HG03439 (cell line): ENCODE measurements around the gene CNFN.

Experiments used
- ATAC-seq: cut with Tn5 transposase; IDR thresholded peaks from one replicate; pipeline ENCODE4 v1.9.1; 2021; ENCODE audit warnings: mild to moderate bottlenecking, moderate library complexity; ENCODE audit not compliant: unreplicated experiment

CNFN gene

DNA sequence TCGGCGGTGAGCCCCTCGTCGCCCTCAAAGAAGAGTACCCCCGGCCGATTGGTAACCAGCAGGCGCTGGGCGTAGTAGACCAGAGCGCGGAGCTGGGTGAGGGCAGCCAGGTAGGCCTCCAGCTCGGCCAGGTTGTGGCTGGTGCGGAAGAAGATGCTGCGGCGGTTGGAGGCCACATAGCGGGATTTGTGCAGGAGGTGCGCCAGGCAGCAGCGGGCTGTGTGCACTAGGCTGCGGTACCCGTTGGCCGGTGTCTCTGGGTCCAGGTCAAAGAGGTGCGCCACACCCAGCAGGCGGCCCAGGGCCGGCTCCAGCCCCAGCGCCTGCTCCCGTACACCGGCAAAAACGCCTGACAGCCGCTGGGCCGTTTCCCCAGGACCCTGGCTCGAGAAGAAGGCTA is 20.3 kb upstream of the CNFN start:
- ATAC-seq = no peak

DNA sequence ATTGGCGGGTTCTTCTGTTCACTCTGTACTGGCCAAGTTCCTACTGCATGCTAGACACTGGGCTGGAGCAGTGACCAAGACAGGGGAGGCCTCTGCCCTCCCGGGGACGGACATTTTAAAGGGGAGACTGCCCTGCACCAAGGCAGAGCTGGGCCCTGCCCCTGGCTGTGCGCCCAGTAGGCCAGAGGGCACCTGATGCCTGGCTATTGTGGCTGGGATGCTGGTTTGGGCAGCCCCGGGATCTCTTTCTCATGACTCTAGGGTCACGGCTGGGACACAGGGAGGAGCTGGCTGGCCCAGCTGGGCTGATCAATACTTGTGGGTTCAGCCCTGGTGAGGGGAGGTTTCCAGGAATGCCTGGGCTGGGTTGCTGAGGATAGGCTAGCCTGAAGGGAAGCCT is 19.4 kb upstream of the CNFN start:
- ATAC-seq = no peak

DNA sequence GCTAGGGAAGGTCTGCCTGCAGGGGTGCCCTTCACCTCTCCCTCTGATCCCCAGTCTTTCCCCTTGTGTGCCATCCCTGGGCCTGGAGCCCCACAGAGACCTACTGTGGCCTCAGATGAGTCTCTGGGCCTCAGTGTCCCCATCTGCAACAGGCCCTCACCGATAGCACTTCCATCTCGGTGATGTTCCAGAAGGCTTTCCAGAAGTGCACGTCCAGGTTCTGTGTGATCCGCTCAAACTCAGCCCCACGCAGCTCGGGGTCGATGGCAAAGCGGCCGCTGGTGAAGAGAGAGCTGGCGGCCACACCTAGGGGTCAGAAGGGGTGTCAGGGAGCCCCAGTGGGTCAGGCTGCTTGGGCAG is 17.7 kb upstream of the CNFN start:
- ATAC-seq = no peak

DNA sequence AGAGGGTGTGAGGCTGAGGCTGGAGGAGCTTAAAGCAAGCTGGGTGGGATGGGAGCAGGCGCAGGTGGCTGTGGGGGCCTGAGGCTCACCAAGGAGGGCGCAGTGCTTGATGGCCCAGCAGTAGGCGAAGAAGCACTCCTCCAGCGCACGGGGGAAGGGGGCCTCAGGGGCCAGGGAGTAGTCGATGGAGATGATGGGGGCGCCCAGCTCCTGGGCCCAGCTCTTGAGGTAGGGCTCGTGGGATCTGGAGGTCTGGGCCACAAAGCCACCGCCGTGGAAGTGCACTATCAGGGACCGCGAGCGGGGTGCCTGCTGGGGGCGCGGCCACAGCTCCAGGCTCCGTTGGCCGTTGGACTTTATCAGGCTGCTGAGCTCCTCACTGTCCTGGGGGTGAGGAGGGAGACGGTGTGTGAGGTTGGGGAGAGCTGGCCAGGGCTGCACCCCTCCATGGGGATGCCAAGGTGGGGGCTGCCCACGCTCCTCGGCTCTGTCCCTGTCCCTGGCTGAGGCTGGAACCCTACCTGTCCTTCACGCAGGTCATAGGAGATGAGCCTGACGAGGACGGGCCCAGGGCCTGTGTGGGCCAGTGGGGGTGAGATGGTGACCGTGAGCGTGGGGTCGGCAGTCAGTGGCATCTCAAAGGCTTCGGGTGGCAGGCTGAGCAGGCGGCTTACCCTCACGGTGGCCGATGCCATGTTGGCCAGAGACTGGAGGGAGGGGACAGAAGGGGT is 17.2 kb upstream of the CNFN start:
- ATAC-seq = no peak

DNA sequence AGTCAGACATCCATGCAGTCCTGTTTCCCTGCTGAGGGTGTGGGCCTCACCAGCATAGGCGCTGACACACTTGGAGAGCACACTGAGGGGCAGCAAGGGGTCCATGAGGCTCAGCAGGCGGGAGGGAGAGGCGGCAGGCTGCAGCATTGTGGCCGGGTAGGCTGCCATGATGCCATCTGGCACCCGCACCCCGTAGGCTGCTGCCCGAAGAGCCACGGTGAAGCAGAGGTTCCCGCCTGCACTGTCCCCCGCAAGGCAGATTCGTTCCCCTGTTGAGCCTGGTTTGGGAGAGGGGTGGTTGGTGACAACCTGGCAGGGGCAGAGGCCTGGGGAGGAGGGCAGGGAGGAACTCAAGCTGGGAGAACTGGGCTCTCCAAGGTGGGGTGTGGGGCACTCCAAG is 16.0 kb upstream of the CNFN start:
- ATAC-seq = no peak

DNA sequence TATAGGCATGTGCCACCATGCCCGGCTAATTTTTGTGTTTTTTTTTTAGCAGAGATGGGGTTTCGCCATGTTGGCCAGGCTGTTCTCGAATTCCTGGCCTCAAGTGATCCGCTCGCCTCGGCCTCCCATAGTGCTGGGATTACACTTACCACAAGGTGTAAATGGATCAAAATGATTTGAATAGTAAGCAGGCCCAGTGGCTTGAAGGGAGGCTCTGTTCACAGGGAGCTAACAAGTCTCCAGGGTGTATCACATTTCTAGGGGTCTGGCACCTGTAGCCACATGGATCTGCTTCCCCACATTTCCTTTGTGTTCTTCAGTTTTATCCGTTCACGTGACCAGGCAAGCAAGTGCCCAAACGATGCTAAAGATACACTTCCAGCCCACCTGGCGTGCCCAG is 13.5 kb upstream of the CNFN start:
- no peak for ATAC-seq

DNA sequence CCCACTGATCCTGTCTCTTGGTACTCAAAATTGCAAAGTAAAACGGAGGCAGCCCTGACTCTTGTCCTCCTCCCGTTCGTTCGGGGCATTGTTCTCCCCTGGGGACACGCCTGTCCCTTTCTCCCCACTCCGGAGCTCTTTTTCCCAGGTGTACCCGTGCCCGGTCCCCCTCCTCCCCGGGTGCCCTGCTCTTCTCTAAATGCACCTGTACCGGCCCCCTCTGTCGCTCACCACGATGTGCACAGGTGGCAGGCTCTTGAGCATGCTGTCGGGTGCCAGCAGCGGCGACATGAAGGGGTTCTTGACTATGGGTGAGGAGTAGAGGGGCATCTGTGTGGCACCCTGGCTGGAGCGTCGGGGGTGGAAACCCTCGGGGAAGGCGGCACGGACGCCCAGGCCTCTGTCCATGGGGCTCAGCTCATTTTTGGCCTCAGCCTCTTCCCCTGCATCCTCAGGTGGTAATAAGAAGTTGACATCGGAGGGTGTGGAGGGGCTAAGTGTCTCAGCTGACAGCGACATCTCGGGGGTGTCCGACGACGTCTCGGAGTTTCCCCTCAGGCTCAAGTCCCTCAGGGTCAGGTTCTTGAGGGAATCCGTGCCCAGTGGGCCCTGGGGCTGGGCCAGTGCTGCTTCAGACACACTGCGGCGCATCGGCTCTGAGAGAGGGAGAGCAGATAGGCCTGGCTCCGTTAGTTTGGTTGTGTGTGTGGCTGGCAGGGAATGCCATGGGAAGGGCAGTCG is 12.4 kb upstream of the CNFN start:
- ATAC-seq = no peak

DNA sequence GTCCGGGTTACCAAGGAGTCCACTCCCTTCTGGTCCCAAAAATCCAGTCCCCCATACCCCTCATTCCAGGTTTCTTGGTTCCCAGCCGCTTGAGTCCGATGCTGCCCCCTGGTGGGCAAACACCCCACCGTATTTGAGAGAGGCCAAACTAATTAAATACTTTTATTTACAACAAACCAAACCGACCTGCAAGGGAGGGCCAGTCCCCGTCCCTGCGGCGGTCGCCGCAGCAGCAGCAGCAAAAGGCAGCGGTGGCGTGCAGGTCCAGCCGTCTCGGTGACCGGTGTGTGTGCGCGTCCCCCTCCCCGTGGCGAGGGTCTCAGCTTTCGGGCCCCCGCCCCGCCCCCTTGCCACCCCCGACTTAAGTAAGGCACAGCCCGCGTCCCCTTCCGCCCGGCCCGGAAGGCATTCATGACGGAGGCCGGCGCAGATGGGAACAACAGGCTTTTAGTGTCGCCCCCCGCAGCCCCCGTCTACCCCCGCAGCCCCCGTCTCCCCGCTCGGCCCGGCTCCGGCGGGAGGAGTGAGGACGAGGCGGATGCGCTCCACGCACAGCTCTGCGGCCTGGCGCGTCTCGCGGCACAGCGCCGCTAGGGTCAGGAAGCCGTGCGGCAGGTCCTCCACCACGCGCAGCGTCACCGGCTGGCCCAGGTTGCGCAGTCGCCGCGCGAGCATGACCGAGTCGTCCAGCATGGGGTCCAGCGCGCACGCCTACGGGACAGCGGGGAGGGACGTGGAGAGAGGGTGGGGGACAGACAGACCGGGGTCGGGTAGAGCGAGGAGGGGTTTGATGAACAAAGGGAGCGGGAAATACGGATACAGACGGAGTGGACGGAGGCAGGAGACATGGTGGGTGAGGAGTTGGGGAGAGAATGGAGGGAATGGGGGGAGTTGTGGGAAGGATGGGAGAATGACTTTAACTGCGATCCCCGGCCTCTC is 11.5 kb upstream of the CNFN start:
- no peak for ATAC-seq

DNA sequence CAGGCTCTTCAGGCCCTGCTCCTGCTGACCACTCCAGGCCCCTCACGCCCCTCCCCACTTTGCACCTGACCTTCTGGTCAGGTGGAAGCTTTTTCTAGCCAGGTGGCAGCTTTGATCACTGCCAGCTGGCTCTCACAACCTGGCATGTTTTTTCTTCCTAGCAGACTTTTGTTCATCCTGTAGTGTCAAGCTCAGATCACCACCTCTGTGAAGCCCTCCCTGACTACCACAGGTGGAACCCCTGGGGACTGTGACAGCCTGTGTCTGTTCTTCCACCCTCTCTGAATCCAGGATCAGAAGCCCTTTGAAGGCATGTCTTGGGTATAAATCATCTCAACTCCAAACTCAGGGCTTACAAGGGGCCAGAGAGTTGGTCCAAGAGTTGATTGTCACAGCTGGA is 10.3 kb upstream of the CNFN start:
- ATAC-seq = no peak

DNA sequence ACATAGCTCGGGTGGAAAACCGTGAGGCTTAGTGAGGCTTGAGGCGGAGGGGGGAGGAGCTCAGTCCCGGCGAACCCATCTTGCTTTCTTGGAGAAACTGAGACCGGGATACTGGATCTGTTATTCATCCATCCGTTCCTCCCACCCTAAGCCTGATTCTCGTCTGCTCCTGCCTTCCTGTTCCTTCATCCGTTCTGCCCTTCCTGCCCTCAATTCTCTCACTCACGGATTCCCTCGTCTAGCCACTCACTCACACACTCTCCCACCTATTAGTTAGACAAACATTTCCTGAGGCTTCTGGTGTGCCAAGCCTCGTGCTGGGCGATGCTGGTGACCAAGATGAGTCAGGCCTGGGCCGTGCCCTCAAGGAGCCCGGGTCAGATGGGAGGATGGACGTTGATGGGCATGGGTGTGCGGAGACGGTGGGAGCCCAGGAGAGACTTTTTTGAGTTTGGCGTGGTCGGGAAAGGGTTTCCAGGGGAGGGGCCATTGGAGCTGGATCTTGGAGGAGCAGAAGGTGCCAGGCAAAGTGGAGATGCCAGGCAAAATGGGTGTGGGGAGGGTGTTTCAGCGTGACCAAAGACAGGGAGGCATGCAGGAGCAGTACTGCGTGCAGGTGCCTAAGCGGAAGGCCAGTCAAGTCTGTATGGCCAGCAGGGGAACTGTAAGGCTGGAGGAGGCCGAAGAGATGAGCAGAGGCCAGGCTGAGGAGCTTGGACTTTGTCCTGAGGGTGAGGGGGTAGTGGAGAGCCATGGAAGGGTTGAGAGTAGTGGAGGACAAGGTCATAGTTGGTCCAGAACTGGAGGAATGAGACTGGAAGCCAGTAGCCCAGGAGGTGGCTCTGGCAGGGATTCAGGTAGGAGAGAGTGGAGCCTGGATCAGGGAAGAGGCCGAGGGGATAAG is 7.4 kb upstream of the CNFN start:
- ATAC-seq = no peak

DNA sequence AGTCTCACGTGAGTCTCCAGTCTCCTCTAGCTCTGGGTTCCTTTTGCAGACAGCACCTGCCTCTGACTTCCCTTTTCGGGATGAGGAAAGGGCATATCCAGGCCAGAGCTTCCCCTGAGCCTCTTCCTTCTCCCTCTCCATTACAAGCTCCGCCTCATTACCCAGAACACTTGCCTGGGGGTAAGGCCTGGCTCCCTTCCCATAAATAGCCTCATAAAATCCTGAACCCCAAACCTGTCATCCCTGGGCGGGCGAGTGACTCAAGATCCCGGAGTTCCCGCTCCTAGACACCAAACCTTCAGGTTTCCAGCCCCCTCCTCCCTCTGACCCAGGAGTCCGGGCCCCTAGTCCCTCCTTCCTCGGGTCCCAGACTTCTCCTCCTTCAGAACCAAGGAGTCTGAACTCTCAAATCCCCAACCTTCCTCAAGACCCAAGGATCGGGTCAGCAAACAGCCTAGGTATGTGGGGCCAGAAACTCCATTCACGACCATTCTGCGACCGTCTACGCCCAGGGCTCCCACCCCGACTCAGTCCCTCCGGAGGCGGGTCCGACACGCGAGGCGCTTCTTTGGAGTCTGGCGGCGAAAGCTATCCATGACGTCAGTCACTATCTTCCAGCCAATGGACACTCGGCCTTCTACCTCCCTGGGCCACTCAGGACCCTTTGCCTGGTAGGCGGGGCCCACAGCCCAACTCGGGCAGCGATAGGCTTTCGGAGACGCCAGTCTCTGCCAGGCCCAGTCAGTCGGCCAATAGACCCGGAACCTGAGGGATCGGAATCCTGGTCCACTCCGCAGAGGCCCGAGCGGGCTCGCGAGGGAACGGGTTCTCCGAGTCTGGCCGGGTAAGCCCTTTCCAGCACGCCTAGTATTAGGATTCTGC is 6.5 kb upstream of the CNFN start:
- peak; percentile 93 for ATAC-seq

DNA sequence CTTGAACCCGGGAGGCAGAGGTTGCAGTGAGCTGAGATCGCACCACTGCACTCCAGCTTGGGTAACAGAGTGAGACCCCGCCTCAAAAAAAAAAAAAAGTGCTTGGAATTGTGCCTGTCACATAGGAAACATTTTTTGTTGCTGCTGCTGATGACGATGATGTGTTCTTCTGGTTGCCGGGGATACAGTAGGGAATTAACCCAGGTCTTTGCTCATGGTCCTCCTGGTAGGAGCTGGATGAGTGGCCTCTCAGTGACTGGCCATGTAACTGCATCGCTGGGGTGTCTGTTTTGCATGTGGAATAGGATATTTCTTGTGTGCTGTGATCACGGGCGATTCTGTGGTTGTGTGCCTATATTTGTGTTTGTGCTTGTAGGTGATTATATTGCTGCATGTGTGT is 4.7 kb upstream of the CNFN start:
- ATAC-seq = no peak

DNA sequence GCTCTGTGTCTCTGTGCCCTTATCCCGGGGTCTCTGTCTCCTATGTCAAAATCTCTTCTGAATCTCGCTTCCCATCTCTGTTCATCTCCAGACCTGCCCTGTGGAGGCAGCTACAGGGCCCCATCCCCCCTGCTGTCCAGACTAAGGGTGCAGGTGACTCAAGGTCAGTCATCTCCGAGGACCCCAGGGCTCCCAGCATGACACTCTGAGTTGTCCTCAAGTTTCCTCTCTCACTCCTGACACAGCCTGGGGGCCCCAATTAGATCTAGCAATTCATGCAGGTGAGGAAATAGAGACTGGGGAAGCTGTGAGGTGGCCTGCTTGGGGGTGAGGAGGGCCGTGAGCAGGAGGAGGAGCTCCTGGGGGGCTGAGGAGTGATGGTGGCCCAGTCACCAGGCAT is 2.1 kb upstream of the CNFN start:
- no peak for ATAC-seq

DNA sequence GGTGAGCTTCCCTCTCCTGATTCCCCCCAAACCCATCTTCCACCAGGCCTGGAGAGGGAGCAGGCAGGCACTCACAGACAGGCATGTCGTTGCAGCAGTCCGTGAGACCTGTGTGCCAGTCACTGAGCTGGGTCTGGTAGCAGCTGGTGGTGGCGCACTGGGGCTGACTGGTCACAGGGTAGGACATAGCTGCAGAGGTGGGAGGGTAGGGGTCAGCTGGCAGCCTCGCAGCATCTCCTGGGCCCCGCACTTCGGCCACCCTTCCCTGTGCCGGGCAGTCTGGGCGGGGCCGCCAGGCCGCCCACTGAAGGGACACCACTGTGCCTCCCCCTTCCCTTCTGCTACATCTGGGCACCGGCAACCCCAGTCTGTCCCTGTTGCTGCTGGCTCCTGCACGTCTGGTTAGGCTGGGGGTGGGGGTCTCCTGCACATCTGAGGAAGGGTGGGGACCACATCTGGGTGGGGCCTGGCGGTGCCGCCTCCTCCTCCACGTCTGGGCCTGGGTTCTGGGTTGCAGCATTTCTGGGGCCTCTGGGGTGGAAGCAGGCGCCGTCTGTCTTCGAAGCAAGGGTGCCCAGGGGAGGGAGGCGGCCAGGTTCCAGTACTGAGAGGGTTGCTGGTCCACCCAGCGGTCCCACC is 1.1 kb downstream of the CNFN start:
- ATAC-seq = no peak

DNA sequence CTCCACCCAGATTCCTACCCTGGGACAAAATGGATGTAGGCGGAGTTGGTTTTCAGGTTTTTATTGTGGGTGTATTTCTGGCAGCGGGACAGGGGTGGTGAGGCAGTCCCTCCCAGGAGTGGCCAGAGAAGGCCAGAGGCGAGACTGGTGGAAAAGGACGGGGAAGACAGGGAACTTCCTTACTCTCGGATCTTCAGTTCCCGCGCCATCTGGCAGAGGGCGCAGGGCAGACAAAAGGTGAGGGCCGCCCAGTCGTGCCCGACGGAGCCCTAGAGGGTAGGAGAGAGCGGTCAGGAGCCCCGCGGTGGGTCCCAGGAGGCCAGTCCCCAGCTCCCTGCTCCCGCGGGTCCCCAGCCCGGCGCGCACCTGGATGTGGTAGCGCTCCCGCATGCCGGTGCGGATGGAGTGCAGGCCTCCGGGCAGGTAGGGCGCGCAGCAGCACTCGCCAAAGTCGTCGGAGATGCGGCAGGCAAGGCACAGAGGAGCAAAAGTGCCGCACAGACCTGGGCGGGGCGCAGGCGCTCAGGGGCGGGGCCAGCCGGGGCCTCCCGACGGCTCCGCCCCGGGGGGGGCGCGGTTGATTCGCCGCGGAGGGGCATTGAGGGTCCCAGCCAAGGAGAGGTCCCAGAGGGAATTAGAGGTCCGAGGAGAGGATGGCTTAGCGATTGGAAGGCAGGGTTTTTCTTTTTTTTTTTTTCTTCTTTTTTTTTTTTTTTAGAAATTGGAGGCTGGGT is 3.0 kb downstream of the CNFN start:
- ATAC-seq = no peak

DNA sequence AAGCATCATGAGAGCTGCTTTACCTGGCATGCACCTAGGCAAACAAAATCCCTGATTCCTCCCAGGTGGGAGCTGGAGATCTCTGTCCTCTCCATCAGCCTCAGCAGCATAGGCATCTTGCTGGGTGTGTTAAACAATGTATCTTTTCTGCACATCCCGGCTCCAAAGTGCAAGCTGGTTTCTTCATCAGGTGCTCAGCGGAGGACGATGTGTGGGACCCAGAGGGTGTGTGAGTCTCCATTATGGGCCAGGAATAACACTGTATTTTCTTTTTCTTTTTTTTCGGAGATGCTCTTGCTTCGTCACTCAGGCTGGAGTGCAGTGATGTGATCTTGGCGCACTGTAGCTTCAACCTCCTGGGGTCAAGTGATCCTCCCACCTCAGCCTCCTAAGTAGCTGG is 9.9 kb downstream of the CNFN start:
- no peak for ATAC-seq

DNA sequence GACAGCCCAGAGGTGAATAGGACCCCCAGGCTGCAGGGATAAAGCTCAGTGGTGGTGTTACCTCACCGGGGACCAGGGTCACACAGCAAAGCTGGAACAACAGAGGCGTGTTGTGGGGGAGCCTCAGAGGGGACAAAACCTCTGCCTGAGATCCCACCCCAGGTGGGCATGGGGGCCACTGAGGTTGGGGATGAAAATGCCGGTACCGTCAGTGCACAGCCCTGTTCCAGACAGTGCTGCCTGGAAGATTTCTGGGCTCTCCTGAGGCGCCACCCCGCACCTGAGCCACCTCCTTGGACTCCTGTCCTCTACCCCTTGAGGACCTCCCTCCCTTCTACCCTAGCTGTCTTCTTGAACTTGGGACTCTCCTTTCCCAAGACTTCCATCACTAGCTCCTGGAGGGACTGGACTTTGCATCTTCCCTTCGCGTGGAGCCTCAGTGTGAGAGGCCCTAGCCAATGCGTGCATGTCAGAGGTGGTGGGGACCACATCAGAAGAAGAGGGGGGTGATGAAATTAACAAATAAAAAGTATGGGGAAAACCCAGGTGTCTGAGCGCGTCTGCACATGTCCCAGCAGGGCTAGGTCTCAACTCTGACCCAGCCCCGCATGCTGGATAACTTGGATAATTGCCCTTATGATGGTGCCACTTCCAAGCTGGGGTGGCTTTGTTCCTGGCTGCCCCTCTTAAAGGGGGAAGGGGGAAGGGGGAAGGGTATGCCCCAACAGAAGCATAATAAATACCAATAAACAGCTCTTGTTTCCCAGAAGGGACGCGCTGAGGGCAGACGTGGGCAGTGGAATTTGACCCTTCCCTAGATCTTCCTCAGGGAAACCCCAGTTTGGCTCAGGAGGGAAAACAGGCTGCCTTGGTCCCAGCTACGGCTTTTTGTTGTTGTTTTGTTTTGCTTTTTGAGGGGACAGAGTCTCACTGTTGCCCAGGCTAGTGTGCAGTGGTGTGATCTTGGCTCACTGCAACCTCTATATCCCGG is 11.6 kb downstream of the CNFN start:
- no peak for ATAC-seq
